ENCODE results near the gene NAB1.
"Not testable (repeated sequence)": the region's sequence is repeated elsewhere in the genome, so short reads cannot be mapped to it uniquely, and the experiment has no call there.

Gene NAB1

GRCh38 chr2:190649035-190649797 lies at the start of gene NAB1:
TSS of gene NAB1 (plus strand) at chr2:190649083. CDS start at chr2:190659177, 10,094 bp downstream.
- peak; percentile 66 for DNase-seq

- DNase-seq = no peak
Observed at GRCh38 chr2:190599546-190600220, 49.2 kb upstream of the NAB1 start.

- DNase-seq = no peak
Observed at GRCh38 chr2:190600293-190601103, 48.4 kb upstream of the NAB1 start.

GRCh38 chr2:190603374-190603773 lies 45.5 kb upstream of the NAB1 start:
- no peak for DNase-seq

- no peak for DNase-seq
Observed at GRCh38 chr2:190607014-190607597, 41.8 kb upstream of the NAB1 start.

- no peak for DNase-seq
Observed at GRCh38 chr2:190607657-190608357, 41.1 kb upstream of the NAB1 start.

- not testable (repeated sequence) for DNase-seq
Observed at GRCh38 chr2:190608863-190609262, 40.0 kb upstream of the NAB1 start.

GRCh38 chr2:190609397-190609796 lies 39.5 kb upstream of the NAB1 start:
- DNase-seq = not testable (repeated sequence)

- not testable (repeated sequence) for DNase-seq
Observed at GRCh38 chr2:190610528-190610927, 38.4 kb upstream of the NAB1 start.

GRCh38 chr2:190615555-190616200 lies 33.2 kb upstream of the NAB1 start:
- DNase-seq = peak; percentile 73

- no peak for DNase-seq
Observed at GRCh38 chr2:190618030-190618429, 30.9 kb upstream of the NAB1 start.

GRCh38 chr2:190625691-190626090 lies 23.2 kb upstream of the NAB1 start:
- no peak for DNase-seq

- DNase-seq = no peak
Observed at GRCh38 chr2:190626641-190627210, 22.2 kb upstream of the NAB1 start.

- DNase-seq = peak; percentile 86
Observed at GRCh38 chr2:190627448-190628412, 21.2 kb upstream of the NAB1 start.

GRCh38 chr2:190628591-190629319 lies 20.1 kb upstream of the NAB1 start:
- no peak for DNase-seq

- no peak for DNase-seq
Observed at GRCh38 chr2:190634381-190634780, 14.5 kb upstream of the NAB1 start.

- no peak for DNase-seq
Observed at GRCh38 chr2:190635781-190636180, 13.1 kb upstream of the NAB1 start.

GRCh38 chr2:190636361-190636760 lies 12.5 kb upstream of the NAB1 start:
- no peak for DNase-seq

- no peak for DNase-seq
Observed at GRCh38 chr2:190637281-190637734, 11.6 kb upstream of the NAB1 start.

Measured in NCI-H748 treated with DMSO at 0.1 percent for 48 hours (cell line).